Nephron (organoid): ENCODE measurements around the gene CUEDC1.
"Not testable (repeated sequence)": the region's sequence is repeated elsewhere in the genome, so short reads cannot be mapped to it uniquely, and the experiment has no call there.

ENCODE experiments used
- H3K27ac Mint-ChIP-seq, 3 experiments: 2 replicates each; pipeline ENCODE4 v1.8.0; 2020; ENCODE audit warnings: mixed read lengths in 3 of 3, mild to moderate bottlenecking in 2 of 3, moderate library complexity in 1 of 3
- H3K27me3 Mint-ChIP-seq: 2 replicates; pipeline ENCODE4 v1.8.0; 2021; ENCODE audit warnings: low read depth, mild to moderate bottlenecking, moderate library complexity, mixed read lengths
- H3K36me3 Mint-ChIP-seq: 2 replicates; pipeline ENCODE4 v1.8.0; 2020; ENCODE audit warnings: low read depth, mixed read lengths
- H3K4me1 Mint-ChIP-seq: 2 replicates; pipeline ENCODE4 v1.8.0; 2020; ENCODE audit warnings: mixed read lengths
- H3K4me3 Mint-ChIP-seq, 3 experiments: 2 replicates each; pipeline ENCODE4 v1.8.0; 2020; ENCODE audit warnings: mild to moderate bottlenecking in 3 of 3, mixed read lengths in 3 of 3, moderate library complexity in 2 of 3
- H3K9me3 Mint-ChIP-seq: 2 replicates; pipeline ENCODE4 v1.8.0; 2020; ENCODE audit warnings: mixed read lengths
- TF ChIP-seq, protein P1 (sequence below), 3 experiments: fragments of 200-600 bp; sonication (generic); IDR thresholded peaks; one replicate each; pipeline ENCODE4 v1.5.0; 2021; ENCODE audit warnings: antibody characterized with exemption in 3 of 3; ENCODE audit not compliant: unreplicated experiment in 3 of 3

The CUEDC1 gene

GRCh38 chr17:57965521-57966160 lies 10.4 kb upstream of the CUEDC1 start:
- TF ChIP-seq, protein P1, sequence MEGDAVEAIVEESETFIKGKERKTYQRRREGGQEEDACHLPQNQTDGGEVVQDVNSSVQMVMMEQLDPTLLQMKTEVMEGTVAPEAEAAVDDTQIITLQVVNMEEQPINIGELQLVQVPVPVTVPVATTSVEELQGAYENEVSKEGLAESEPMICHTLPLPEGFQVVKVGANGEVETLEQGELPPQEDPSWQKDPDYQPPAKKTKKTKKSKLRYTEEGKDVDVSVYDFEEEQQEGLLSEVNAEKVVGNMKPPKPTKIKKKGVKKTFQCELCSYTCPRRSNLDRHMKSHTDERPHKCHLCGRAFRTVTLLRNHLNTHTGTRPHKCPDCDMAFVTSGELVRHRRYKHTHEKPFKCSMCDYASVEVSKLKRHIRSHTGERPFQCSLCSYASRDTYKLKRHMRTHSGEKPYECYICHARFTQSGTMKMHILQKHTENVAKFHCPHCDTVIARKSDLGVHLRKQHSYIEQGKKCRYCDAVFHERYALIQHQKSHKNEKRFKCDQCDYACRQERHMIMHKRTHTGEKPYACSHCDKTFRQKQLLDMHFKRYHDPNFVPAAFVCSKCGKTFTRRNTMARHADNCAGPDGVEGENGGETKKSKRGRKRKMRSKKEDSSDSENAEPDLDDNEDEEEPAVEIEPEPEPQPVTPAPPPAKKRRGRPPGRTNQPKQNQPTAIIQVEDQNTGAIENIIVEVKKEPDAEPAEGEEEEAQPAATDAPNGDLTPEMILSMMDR (IDR thresholded peaks at IDR 0.05; ENCODE audit: unreplicated experiment in 3 of 3) = no peak
- Mint-ChIP-seq H3K4me1 (no peaks in the 10 kb centered on the region), H3K27me3 (peaks cover 6% of the 10 kb centered on the region), H3K4me3 (no peak overlapping the region), H3K27ac (no peak overlapping the region), H3K9me3 (no peaks in the 10 kb centered on the region), H3K36me3 (no peaks in the 10 kb centered on the region)

DNA sequence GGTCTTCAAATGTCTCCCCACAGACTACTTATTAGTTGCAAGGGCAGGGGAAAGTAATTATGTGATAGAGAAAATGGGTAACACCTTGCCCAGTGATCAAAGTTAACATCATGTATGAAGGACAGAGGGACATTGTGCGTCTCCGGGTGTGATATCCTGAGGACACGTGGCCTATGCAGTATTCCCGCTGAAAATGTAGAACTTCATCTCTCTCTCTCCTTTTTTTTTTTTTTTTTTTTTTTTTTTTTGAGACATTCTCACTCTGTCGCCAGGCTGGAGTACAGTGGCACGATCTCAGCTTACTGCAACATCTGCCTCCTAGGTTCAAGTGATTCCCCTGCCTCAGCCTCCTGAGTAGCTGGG lies 7.9 kb upstream of the CUEDC1 start:
- peaks cover 4% of the 10 kb centered on the region for H3K4me1 Mint-ChIP-seq
- H3K36me3 Mint-ChIP-seq = no peaks in the 10 kb centered on the region
- no peak overlapping the region for H3K27ac Mint-ChIP-seq
- no peaks in the 10 kb centered on the region for H3K9me3 Mint-ChIP-seq
- H3K4me3 Mint-ChIP-seq = no peak overlapping the region
- TF ChIP-seq, protein P1 (IDR thresholded peaks at IDR 0.05; ENCODE audit: unreplicated experiment in 3 of 3) = no peak
- H3K27me3 Mint-ChIP-seq = peaks cover 12% of the 10 kb centered on the region

GRCh38 chr17:57962279-57963148 lies 7.3 kb upstream of the CUEDC1 start:
- H3K4me1 Mint-ChIP-seq = peaks cover 9% of the 10 kb centered on the region
- H3K4me3 Mint-ChIP-seq = no peak overlapping the region
- peaks cover 16% of the 10 kb centered on the region for H3K27me3 Mint-ChIP-seq
- no peaks in the 10 kb centered on the region for H3K9me3 Mint-ChIP-seq
- TF ChIP-seq, protein P1 (IDR thresholded peaks at IDR 0.05; ENCODE audit: unreplicated experiment in 3 of 3) = no peak
- no peak overlapping the region for H3K27ac Mint-ChIP-seq
- no peaks in the 10 kb centered on the region for H3K36me3 Mint-ChIP-seq

- Mint-ChIP-seq H3K36me3 (no peaks in the 10 kb centered on the region), H3K4me3 (no peak overlapping the region), H3K4me1 (peaks cover 23% of the 10 kb centered on the region), H3K9me3 (no peaks in the 10 kb centered on the region), H3K27me3 (peaks cover 24% of the 10 kb centered on the region), H3K27ac (no peak overlapping the region)
- TF ChIP-seq, protein P1 (IDR thresholded peaks at IDR 0.05; ENCODE audit: unreplicated experiment in 3 of 3) = no peak
These were observed 4.7 kb upstream of the CUEDC1 start for GRCh38 chr17:57959929-57960328.

GRCh38 chr17:57958391-57958790 lies 3.2 kb upstream of the CUEDC1 start:
- H3K27ac Mint-ChIP-seq, H3K9me3 Mint-ChIP-seq, H3K4me3 Mint-ChIP-seq, H3K36me3 Mint-ChIP-seq: not testable (repeated sequence)
- Mint-ChIP-seq H3K4me1 (peaks cover 34% of the 10 kb centered on the region), H3K27me3 (peaks cover 20% of the 10 kb centered on the region)

DNA sequence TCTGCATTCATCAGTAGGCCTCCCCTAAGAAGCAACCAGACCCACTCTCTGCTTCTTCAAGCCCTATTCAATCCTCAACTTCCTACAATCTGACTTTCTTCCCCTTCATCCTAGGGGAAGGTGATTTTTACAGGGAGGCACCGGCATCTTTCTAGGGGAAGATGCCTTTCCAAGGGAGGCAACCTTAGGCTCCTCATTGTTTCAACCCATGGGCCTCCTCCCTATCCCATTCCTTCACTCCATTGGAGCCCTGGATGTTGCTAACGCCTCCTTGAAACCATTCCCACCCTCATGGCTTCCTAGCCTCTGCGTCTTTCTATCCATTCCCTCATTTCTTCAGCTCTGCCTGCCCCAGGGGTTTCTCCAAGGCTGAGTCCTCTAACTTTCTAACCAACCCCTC lies 2.7 kb upstream of the CUEDC1 start:
- peak overlapping the region; percentile 31 to 67 (median 54) for H3K27ac Mint-ChIP-seq
- H3K27me3 Mint-ChIP-seq = peaks cover 20% of the 10 kb centered on the region
- H3K9me3 Mint-ChIP-seq = no peaks in the 10 kb centered on the region
- H3K4me1 Mint-ChIP-seq = peaks cover 39% of the 10 kb centered on the region
- no peaks in the 10 kb centered on the region for H3K36me3 Mint-ChIP-seq
- peak overlapping the region; percentile 70 to 81 (median 76) for H3K4me3 Mint-ChIP-seq
- TF ChIP-seq, protein P1 (IDR thresholded peaks at IDR 0.05; ENCODE audit: unreplicated experiment in 3 of 3) = no peak
